HG03060 (cell line): ENCODE measurements around the gene TET1.
"Not testable (repeated sequence)": the region's sequence is repeated elsewhere in the genome, so short reads cannot be mapped to it uniquely, and the experiment has no call there.

Experiments used
- ATAC-seq: cut with Tn5 transposase; IDR thresholded peaks from one replicate; pipeline ENCODE4 v1.9.1; 2021; ENCODE audit warnings: low read depth, moderate number of reproducible peaks; ENCODE audit not compliant: unreplicated experiment

TET1 gene

DNA sequence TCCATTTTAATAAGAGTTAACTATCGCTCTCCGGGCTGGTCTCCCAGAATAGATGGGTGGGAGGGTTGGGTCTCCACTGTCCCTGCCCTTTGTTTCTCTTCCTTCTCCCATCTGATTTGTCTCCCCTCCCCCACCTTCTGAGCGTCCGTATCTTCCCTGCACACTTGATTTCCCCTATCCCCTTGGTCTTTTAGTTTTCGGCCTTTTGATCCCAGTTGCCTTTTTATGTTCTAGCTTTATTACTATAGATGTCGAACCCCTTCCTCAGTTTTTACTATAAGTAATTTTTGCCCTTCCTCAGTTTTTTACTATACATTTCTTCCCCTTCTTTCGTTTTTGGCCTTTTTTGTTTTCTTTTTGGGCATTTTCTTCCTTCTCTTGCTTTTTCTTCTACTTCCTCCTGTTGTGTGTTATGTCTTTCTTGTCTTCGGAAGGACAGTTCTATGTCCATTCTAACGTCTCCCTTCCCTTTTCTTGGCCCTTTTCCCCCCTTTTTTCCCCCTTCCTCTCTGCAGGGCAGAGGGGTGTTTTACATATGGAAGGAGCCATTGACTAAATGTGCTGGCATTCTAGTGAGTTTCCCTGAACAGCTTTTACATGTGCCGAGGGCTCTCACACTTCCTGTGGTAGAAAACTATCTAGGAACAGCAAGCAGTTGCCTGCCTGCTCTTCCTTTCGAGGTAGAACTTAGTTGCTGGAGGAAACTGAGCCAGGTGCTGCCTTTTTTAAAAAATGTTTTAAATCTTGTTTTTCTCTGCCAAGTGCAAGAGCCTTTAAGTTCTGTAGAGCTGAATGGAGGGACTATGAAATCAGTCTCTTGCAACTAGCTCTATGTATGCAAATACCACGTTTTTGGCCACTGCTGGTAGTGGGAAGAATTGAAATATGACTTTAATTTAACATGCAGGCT is 2.8 kb downstream of the TET1 start:
- ATAC-seq, result no peak

DNA sequence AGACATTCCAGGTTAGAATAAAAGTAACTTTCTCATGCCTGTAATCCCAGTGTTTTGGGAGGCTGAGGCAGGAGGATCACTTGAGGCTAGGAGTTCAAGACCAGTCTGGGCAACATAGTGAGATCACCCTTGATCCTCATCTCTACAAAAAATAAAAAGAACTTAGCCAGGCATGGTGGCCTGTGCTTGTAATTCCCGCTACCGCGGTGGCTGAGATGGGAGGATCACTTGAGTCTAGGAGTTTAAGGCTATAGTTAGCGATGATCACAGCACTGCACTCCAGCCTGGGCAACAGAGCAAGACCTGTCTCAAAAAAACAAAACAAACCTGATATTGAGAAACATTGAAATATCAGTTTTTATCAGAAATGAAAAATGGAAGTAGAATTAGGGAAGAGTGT is 4.6 kb downstream of the TET1 start:
- no peak for ATAC-seq

DNA sequence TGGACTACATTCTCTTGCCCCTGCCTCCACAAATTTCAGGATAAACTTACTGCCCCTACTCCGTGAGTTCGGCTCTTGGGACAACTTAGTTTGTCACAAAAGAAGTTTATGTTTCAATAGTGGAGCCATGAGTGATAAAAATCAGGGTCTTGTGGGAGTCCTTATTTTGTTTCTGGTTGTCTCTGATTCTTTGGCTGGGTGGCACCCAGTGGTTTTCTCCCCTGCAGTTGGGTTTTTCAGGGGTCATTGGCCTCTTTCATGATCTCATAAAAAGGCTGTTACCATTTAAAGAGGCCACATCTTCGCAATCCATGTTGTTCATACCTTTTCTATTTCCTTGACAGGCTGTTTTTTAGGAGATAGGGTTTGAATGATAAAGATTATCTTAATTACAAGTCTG is 5.5 kb downstream of the TET1 start:
- ATAC-seq, result no peak

DNA sequence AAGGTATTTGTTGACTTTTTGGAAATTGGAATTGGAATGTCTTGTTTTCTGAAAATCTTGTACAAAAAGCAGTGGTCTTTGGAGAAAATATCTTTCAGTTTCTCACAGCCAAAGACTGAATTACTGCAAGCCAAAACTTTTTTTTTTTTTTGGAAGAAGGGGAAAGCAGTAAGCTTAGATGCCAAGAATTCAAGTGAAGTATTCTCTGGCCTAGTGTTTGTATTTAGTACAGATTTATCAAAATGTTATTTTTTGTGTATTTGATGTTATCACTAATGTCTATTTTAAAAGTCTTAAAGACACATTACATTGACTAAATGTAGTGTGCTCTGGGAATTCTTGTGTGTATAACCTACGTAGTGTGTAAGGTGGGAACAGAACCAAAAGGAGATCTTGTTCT is 6.2 kb downstream of the TET1 start:
- no peak for ATAC-seq

DNA sequence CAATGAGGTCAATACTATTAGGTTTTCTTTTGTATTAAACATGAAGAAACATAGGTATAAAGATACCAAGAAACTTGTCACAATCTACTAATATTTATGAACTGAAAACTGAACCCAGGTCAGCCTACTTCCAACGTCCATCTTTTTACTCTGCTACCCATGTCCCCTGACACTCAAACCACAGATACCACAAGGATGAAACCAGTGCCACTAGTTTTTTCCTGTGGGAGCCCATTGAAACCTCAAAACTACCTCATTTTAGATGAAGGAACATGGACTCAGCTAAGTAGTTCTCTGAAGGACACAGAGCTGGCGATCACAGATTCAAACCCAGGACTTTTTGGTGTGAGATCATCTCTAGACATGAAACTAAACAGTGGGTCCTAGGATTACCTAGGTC is 6.8 kb downstream of the TET1 start:
- no peak for ATAC-seq

DNA sequence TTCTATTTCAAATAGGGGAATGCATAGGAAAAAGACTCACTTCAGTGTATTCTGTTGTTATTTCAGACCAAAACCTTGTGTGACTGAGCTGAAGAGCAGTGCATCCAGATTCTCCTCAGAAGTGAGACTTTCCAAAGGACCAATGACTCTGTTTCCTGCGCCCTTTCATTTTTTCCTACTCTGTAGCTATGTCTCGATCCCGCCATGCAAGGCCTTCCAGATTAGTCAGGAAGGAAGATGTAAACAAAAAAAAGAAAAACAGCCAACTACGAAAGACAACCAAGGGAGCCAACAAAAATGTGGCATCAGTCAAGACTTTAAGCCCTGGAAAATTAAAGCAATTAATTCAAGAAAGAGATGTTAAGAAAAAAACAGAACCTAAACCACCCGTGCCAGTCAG is 12.0 kb downstream of the TET1 start:
- no peak for ATAC-seq

DNA sequence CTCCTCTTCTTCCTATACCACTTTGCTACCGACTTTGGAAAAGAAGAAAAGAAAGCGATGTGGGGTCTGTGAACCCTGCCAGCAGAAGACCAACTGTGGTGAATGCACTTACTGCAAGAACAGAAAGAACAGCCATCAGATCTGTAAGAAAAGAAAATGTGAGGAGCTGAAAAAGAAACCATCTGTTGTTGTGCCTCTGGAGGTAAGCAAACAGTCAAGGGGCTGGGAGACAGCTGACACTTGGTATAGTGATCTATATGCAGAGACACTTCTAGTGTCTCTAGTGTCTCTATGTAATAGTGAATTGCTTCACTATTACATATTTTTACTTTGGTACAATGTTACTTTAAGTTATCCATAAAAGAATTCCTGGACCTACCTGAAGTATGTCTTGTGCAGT is 13.9 kb downstream of the TET1 start:
- ATAC-seq, result no peak

DNA sequence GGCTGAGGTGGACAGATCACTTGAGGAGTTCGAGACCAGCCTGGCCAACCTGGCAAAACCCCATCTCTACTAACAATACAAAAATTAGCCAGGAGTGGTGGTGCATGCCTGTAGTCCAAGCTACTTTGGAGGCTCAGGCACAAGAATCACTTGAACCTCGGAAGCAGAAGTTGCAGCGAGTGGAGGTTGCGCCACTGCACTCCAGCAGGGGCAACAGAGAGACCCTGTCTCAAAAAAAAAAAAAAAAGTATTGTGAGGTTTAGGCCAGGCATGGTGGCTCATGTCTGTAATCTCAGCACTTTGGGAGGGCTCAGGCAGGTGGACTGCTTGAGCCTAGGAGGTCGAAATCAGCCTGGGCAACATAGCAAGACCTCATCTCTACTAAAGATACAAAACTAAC is 16.0 kb downstream of the TET1 start:
- ATAC-seq, result no peak

DNA sequence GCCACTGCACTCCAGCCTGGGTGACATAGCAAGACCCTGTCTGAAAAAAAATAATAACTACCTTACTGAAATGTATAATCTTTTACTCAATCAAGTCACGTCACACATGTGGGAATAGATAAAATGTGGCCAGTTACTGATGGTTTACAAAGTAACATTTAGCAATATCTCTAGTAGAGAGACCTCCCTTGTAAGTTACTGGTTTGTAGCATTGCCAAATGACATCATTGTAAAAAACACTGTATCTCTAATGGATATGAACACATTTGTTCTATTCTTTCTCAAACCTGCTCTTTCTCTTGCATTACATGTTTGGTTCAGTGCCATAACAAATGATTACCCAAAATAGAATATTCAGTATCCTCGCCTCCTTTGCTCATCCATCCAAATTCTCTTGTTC is 18.8 kb downstream of the TET1 start:
- ATAC-seq, result no peak

DNA sequence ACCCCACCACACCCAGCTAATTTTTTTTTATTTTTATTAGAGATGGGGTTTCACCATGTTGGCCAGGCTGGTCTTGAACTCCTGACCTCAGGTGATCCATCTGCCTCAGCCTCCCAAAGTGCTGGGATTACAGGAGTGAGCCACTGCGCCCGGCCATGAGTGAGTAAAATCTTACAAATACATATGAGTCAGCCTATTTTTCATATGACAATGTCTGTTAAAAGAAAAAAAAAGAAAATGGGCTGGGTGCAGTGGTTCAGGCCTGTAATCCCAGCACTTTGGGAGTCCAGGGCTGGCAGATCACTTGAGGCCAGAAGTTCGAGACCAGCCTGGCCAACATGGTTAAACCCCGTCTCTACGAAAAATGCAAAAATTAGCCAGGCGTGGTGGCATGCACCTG is 24.1 kb downstream of the TET1 start:
- not testable (repeated sequence) for ATAC-seq

DNA sequence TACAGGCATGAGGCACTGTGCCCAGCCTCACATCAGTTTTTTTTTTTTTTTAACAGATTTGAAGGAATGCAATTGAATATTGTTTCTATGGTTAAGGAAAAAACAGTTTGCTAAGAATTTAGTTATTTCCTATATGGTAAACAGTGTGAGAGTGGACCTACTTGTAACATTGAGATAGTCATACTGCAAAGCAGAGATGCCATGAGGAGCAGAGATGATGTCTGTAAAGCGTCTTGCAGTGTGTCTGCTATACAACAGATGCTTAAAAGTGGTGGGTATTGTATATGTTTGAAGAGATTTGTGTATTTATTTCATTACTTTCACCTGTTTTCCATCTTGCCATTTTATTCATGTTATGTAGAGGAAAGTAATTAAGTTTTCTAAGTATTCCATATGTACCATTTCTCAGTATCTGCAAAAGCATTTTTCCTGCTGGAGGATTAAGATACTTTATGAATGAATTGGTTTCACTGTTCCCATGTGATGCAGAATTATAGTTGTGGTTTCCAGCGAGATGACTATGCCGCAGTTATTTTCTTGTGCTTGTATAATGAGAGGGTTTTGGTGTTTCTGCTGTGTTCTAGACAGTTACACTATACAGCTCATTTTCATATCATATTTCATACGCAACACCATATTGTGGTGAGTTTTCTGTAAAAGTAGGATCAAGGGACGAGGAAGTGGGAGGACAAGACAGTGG is 26.6 kb downstream of the TET1 start:
- ATAC-seq, result no peak

DNA sequence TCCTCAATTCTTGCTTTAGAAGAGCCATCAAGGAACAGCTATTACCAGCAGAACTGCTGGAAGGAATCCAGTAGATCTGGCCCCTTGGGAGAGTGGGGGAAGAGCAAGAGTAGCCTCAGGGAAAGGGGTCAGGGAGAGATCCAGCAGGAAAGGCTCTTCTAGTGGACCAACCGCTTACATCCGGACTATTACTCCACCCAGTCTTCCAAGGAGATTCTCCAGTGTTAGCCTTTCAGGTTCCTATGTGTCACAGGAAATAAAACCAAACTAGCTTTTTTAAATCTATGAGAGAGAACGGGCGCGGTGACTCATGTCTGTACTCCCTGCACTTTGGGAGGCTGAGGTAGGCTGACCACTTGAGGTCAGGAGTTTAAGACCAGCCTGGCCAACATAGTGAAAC is 34.3 kb downstream of the TET1 start:
- ATAC-seq, result no peak

DNA sequence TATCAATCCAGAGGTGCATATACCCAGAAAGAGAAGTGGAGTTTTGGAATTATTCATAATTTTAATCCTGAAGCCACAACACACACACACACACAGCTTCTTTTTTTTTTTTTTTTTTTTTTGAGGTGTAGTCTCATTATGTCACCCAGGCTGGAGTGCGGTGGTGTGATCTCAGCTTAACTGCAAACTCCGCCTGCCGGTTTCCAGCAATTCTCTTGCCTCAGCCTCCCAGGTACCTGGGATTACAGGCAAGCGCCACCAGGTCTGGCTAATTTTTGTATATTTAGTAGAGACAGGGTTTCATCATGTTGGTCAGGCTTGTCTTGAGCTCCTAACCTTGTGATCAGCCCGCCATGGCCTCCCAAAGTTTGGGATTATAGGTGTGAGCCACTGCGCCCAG is 35.4 kb downstream of the TET1 start:
- no peak for ATAC-seq

DNA sequence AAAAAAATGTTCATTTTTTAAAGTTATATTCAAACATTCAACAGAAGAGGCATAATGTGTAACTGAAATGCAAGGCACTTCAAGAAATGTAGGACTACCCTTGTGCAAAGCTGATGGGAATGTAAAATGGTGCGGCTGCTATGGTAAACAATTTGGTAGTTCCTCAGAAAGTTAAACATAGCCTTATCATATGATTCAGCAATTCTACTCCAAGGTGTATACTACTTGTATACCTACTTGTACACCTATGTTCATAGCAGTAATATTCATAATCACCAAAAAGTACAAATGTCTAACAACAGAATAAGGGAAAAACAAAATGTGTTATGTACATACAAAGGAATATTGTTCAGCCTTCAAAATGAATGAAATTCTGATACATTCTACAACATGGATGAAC is 37.3 kb downstream of the TET1 start:
- ATAC-seq, result no peak

DNA sequence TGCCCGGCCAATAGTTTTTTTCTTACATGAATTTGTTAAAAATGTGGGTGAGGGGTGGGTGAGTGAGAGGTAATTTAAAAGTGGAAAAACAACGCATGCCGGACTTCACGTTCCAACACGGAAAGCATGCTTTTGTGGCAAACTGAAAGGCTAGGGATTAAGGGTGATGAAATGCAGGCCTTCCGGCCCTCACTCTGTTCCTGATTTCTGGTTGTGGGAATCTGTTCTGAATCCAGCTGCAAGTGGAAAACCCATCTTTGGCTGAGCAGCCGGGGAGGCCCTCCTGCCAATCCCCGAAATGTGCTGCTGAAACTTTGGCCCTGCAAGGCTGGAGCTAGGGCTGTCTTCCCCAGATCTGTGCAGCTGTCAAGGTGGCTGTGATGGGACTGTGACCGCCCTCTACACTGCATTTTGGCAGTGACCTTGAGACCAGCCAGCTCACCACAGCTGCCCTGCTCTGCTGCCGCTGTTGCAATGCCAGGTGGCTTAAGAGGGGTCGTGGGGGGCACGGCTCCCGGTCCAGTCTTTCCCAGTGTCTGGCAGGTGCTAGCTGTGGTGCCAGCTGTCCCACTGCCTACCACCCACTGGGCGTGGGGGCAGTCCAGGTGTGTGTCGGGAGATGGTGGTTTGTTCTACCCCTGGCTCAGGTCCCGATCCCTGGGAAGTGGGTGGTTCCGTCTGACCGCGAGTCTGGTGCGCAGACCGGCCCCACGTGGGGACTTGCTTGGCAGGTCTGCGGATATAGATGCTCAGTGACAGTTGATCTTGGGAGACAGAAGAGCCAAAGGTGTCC is 39.0 kb downstream of the TET1 start:
- no peak for ATAC-seq

DNA sequence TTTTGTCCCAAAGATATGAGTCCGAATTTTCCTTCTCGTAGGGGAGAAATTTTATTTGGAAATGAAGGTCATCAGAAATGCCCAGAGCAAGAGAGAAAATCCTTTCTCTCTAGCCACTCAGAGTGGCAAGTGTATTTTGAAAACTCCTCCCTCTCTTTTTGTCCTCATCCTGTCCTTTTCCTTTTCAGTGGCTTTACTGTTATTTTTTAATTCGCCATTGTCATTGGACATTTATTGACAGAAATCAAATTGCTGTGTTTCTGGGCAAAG is 39.6 kb downstream of the TET1 start:
- ATAC-seq, result no peak

DNA sequence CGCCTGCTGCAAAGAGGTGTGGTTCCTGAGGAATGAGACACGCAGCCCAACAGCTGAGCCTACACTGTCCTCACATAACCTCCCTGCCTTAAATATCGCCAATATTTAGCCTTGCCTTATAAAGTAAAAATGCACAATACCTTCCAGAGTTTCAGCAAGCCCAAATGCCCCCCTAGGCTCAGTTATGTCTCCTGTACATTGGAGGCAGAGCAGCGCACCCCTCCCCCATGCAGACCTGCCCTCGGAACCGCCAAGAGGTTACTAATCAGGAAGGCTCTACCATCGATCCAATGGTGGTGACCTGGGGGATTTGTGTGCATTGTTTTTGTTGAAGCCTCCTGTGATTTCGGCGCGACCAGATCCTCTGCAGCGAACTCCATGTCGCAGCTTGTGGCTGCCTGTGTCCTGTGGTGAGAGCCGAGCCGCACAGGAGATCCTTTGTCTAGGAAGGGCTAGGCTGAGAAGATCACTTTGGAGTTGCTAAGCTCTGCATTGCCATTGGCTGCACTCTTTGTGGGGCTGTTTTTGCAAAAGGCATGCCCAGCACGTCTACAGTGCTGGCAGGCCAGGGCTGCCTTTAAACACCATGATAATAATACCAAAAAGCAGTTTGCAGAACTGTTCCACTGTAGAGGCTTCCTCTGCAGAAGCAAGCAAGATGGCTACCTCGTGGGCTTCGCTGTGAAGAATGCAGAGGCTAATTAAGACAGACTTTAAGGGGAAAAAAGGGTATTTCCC is 40.1 kb downstream of the TET1 start:
- peak; percentile 56 for ATAC-seq

DNA sequence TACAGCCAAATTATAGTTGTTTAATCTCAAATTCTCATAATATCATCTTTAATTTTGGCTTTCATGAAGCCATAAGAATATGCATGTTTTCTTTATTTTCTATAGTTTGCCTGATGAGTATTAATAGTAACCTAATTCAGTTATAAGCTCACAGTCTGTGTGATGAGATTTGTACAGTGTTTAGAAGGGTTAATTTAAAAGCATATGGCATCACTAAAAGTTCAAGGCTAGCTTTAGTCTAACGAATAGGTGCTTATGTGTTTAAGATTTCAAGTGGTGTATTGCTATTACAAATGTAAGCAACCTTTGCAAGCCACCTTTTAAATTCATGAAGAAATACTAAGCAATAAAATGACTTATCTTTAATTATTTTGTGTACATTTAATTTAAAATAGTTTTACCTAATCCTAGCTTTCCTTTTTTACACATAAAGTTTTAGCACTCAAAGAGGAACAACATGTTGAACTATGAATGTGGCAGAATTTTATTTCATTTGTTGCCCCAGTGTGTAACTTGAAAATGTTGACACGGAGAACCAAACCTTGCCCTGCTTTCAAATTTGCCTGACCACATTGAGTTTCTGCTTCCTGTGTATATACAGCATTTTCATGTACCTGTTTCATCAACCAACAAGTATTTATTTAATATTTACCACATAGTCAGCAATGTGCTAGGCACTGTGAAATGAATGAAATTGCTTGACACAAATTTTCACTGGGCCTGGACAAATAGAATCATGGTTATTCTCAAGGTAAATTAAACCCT is 41.5 kb downstream of the TET1 start:
- ATAC-seq, result no peak

DNA sequence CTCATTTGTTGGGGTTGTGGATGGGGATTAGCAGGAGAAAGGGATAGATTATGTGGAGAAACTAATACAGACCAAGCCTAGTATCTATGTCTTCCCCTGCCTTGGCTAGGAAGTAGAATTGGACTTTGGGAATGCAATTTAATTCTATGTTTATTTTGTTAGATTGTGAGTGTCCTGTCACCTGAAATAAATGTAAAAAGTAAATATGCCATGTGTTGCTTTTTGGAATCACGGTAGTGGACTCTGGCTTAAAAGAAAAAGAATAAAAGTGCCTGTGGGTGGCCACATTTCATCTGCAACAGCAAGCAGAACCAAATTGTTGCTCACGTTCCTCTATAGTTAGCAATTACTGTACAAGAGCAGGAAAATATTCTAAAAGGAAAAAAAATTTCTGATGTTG is 42.3 kb downstream of the TET1 start:
- ATAC-seq, result no peak

DNA sequence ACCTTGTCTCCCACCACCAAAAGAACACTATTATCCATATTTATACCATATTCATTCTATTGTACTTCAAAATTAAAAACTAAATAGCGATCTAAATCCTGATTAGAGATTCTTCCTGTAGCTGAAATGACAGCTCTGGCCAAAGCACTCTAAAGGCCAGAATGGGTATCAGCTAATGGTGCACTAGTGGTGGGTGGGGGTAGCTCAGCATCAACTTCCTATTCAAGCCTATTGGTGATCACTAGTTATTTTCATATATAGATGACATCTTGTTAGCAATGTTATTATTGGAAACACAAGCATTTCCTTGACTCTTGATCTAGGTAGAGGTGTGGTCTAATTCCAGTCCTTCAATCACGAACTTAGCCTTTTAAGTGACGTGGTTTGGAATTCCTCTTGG is 43.6 kb downstream of the TET1 start:
- ATAC-seq, result no peak
